SU-DHL-6 (cell line): ENCODE data around the gene RAB20.

ENCODE experiments used
- H2AFZ ChIP-seq: fragments of 200-600 bp; sonication (generic); 2 replicates; pipeline ENCODE4 v1.6.1; 2014; ENCODE audit warnings: low read depth, mild to moderate bottlenecking, moderate library complexity, mixed read lengths, antibody characterized with exemption, low read length; ENCODE audit not compliant: severe bottlenecking
- H3F3A ChIP-seq: fragments of 200-600 bp; shearing (Covaris generic); 2 replicates; pipeline ENCODE4 v1.6.0; 2016; ENCODE audit warnings: antibody characterized with exemption, mild to moderate bottlenecking; ENCODE audit not compliant: insufficient read depth
- H3K27ac ChIP-seq: fragments of 200-600 bp; sonication (generic); 2 replicates; pipeline ENCODE4 v1.5.1; 2016; ENCODE audit warnings: low read depth, mild to moderate bottlenecking, low read length, moderate library complexity, mixed read lengths
- H3K27me3 ChIP-seq: fragments of 200-600 bp; sonication (generic), shearing (Covaris generic); 2 replicates; pipeline ENCODE4 v1.6.0; 2014; ENCODE audit warnings: mild to moderate bottlenecking, low read length
- H3K36me3 ChIP-seq: fragments of 200-600 bp; sonication (generic); 2 replicates; pipeline ENCODE4 v1.6.1; 2014; ENCODE audit warnings: mild to moderate bottlenecking, low read length, mixed read lengths
- H3K4me2 ChIP-seq: fragments of 300-600, 200-600 bp; shearing (Covaris generic), sonication (generic); 2 replicates; pipeline ENCODE4 v1.6.0; 2014; ENCODE audit warnings: low read length, low read depth, mild to moderate bottlenecking; ENCODE audit not compliant: poor library complexity, severe bottlenecking
- H3K4me3 ChIP-seq: fragments of 200-600 bp; sonication (generic); 2 replicates; pipeline ENCODE4 v1.5.1; 2014; ENCODE audit warnings: antibody characterized with exemption, low read length, mild to moderate bottlenecking, mixed read lengths; ENCODE audit not compliant: insufficient read depth, poor library complexity, severe bottlenecking
- H3K79me2 ChIP-seq: fragments of 200-600 bp; sonication (generic); 2 replicates; pipeline ENCODE4 v1.6.1; 2014; ENCODE audit warnings: mild to moderate bottlenecking, low read length, moderate library complexity; ENCODE audit not compliant: insufficient read depth
- H3K9ac ChIP-seq: fragments of 200-600 bp; sonication (generic); 2 replicates; pipeline ENCODE4 v1.7.0; 2014; ENCODE audit warnings: mild to moderate bottlenecking, low read length
- H3K9me2 ChIP-seq: fragments of 200-600 bp; sonication (generic); replicated peaks from 2 replicates; pipeline ENCODE4 v1.6.1; 2014; ENCODE audit warnings: low read length; ENCODE audit not compliant: insufficient read depth
- H3K9me3 ChIP-seq: fragments of 200-600 bp; sonication (generic); 2 replicates; pipeline ENCODE4 v1.6.1; 2014; ENCODE audit warnings: low read length, mixed read lengths; ENCODE audit not compliant: insufficient read depth
- H4K20me1 ChIP-seq: fragments of 200-600 bp; sonication (generic); 2 replicates; pipeline ENCODE4 v1.6.1; 2014; ENCODE audit warnings: low read depth, mild to moderate bottlenecking, antibody characterized with exemption, low read length, moderate library complexity, mixed read lengths
- EZH2phosphoT487 ChIP-seq: fragments of 200-600 bp; sonication (generic), shearing (Covaris generic); conservative IDR thresholded peaks from 2 replicates; pipeline ENCODE4 v1.6.1; 2018; ENCODE audit warnings: mild to moderate bottlenecking, antibody characterized with exemption, low read length, moderate library complexity, mixed read lengths
- TF ChIP-seq, protein P1 (sequence below): fragments of 200-600 bp; sonication (generic); IDR thresholded peaks from one replicate; pipeline ENCODE4 v1.5.1; 2017; ENCODE audit warnings: antibody characterized with exemption, mild to moderate bottlenecking, low read length, moderate library complexity; ENCODE audit not compliant: insufficient read depth, poor library complexity, severe bottlenecking

RAB20 gene

DNA sequence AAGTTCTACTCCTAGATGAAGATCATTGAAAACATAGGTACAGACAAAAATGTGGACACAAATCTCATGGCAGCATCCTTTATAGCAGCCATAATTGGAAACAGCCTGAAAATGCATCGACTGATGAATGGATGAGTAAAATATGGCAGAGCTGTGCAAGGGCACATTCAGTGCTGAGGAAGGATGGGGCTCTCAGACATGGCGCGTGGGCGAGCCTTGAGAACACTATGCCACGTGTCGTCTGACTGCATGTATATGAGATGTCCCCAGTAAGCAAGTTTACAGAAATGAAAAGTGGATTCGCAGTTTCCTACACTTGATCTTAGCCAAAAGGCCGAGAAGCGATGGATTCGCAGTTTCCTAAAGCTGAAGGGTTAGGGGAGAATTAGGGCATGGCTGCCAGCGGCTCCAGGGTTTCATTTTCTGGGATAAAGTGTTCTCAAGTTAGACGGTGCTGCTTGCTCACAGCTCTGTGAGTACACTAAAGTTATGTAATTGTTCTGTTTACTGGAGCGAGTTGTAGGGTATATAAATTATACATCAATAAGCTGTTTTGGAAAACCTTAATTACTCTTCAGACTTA is 78.0 kb downstream of the RAB20 start:
- Histone ChIP-seq H3K36me3 (no peaks in the 10 kb centered on the region), H3K4me3 (no peak overlapping the region), H3F3A (no peaks in the 10 kb centered on the region), H3K9me2 (no peaks in the 10 kb centered on the region), H3K27me3 (no peaks in the 10 kb centered on the region), H4K20me1 (no peaks in the 10 kb centered on the region), H2AFZ (no peak overlapping the region), H3K9ac (no peak overlapping the region), H3K27ac (no peak overlapping the region), H3K4me2 (no peak overlapping the region), H3K9me3 (no peaks in the 10 kb centered on the region), H3K79me2 (no peaks in the 10 kb centered on the region)
- TF ChIP-seq, protein P1, sequence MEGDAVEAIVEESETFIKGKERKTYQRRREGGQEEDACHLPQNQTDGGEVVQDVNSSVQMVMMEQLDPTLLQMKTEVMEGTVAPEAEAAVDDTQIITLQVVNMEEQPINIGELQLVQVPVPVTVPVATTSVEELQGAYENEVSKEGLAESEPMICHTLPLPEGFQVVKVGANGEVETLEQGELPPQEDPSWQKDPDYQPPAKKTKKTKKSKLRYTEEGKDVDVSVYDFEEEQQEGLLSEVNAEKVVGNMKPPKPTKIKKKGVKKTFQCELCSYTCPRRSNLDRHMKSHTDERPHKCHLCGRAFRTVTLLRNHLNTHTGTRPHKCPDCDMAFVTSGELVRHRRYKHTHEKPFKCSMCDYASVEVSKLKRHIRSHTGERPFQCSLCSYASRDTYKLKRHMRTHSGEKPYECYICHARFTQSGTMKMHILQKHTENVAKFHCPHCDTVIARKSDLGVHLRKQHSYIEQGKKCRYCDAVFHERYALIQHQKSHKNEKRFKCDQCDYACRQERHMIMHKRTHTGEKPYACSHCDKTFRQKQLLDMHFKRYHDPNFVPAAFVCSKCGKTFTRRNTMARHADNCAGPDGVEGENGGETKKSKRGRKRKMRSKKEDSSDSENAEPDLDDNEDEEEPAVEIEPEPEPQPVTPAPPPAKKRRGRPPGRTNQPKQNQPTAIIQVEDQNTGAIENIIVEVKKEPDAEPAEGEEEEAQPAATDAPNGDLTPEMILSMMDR, result no peak
- TF ChIP-seq EZH2phosphoT487, result no peak

DNA sequence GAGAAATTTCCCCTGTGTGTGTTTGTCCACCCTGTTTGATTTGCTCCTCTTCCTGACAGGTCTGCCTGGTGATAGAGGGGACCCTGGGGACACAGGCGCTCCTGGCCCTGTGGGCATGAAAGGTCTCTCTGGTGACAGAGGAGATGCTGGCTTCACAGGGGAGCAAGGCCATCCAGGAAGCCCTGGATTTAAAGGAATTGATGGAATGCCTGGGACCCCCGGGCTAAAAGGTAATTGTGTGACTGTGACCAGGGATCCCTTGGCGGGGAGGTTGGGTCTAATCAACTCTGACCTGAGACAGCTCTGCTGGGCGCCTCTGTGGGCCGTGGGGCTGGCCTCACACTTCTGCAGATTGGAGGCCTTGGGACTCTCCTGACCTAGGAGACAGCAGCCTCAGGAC is 81.4 kb downstream of the RAB20 start:
- H3K27me3 ChIP-seq, result no peaks in the 10 kb centered on the region
- no peak overlapping the region for H2AFZ ChIP-seq
- no peak overlapping the region for H3K4me3 ChIP-seq
- no peaks in the 10 kb centered on the region for H3K36me3 ChIP-seq
- TF ChIP-seq EZH2phosphoT487, result no peak
- TF ChIP-seq, protein P1, result no peak
- H3F3A ChIP-seq, result no peaks in the 10 kb centered on the region
- H4K20me1 ChIP-seq, result no peaks in the 10 kb centered on the region
- H3K27ac ChIP-seq, result no peak overlapping the region
- no peaks in the 10 kb centered on the region for H3K9me3 ChIP-seq
- H3K4me2 ChIP-seq, result no peak overlapping the region
- no peaks in the 10 kb centered on the region for H3K79me2 ChIP-seq
- no peaks in the 10 kb centered on the region for H3K9me2 ChIP-seq
- H3K9ac ChIP-seq, result no peak overlapping the region

DNA sequence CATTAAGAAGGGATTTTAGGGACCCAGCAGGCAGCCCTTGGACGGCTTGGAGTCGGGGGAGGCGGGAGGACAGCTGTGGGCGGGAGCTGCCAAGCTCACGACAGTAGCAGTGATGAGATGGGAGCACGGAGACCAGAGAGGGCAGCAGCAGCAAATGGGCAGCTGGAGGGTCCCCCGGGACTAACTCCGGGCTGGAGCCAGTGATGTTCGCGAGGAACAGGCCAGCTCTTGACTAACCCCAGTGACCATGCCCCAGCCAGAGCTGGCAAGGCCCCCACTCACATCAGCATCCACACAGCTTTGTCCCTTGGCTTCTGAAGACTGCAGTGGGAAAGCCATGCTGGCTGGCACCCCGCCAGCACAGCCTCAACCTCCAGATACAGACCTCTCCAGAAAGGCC is 81.9 kb downstream of the RAB20 start:
- Histone ChIP-seq H3K9me3 (no peaks in the 10 kb centered on the region), H3K9ac (no peak overlapping the region), H4K20me1 (no peaks in the 10 kb centered on the region), H3K4me2 (no peak overlapping the region), H3K9me2 (no peaks in the 10 kb centered on the region), H2AFZ (no peak overlapping the region), H3K27me3 (no peaks in the 10 kb centered on the region), H3K27ac (no peak overlapping the region), H3K36me3 (no peaks in the 10 kb centered on the region), H3K4me3 (no peak overlapping the region), H3K79me2 (no peaks in the 10 kb centered on the region), H3F3A (no peaks in the 10 kb centered on the region)
- TF ChIP-seq, protein P1, result no peak
- TF ChIP-seq EZH2phosphoT487, result no peak

DNA sequence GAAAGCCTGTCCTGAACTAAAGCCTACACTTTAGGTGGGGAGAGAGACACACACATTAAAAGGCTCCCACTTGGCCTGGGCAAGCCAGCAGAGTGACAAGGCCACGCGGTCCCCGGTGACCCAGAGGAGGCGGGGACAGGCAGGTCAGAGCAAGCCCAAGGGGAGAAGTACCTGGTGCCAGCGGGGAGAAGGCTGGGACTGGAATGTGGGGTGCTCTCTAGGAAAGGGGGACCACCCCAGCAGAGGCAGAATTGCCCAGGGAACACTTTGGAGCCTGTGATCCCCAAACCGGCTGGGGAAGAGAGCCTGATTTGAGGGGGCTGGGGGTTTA is 82.3 kb downstream of the RAB20 start:
- Histone ChIP-seq H3K79me2 (no peaks in the 10 kb centered on the region), H3F3A (no peaks in the 10 kb centered on the region), H3K9ac (no peak overlapping the region), H3K27ac (no peak overlapping the region), H3K9me2 (no peaks in the 10 kb centered on the region), H4K20me1 (no peaks in the 10 kb centered on the region), H2AFZ (no peak overlapping the region), H3K27me3 (no peaks in the 10 kb centered on the region), H3K36me3 (no peaks in the 10 kb centered on the region), H3K4me2 (no peak overlapping the region), H3K9me3 (no peaks in the 10 kb centered on the region), H3K4me3 (no peak overlapping the region)
- no peak for TF ChIP-seq EZH2phosphoT487
- TF ChIP-seq, protein P1, result no peak
